ENCODE measurements around the gene RPL22L1. TPM values are rescaled to one million over a fixed set of nuclear protein-coding genes. Genes with fewer than 3 reads are reported as not detected.
A peak's percentile ranks its signal among the peaks of the same experiment; 100 is the strongest.

The RPL22L1 gene
- polyA plus RNA-seq, 2 of the 4 experiments (the other 2 are of a cell fraction): 258 to 309 TPM

- ChIA-PET CTCF (interaction anchor here (0.8 kb wide), 1 partner anchor 58 kb away, joined by 4 read pairs; no protein-coding TSS in a partner anchor), POLR2A (interaction anchor here (1.2 to 1.5 kb wide), 3 partner anchors 40 to 186 kb away, joined by 3 to 24 read pairs (median 3); partner anchors contain the start of gene EIF5A2)
- no peak for DNase-seq (ENCODE audit: low read depth in 1 of 2, low spot score in 1 of 2)
- Histone ChIP-seq H3K4me1 (peaks cover 19% of the 10 kb centered on the region; the same call in 2 of the 3 replicates), H3K27ac (peak overlapping the region; percentile 90 to 97), H3K4me2 (peak overlapping the region; percentile 82), H3K9me3 (no peaks in the 10 kb centered on the region), H3K4me3 (peak overlapping the region; percentile 68)
- no peak for ATAC-seq
- WGBS (ENCODE audit: missing lambda C conversion rate): 3% methylated on average over 2 of the region's 2 CpGs
- no peak for FAIRE-seq
- TF ChIP-seq ATOH8 (CRISPR knock-in tag; IDR thresholded peaks at IDR 0.05; ENCODE audit: low read depth): no peak
- no peak for TF ChIP-seq PHF8 (IDR thresholded peaks at IDR 0.05; ENCODE audit: borderline replicate concordance, low read depth)
- no peak for TF ChIP-seq EHF (CRISPR knock-in tag; IDR thresholded peaks at IDR 0.05)
- TF ChIP-seq USF2 (IDR thresholded peaks at IDR 0.05): no peak
- peak; percentile 86 for TF ChIP-seq HOXA7 (CRISPR knock-in tag; IDR thresholded peaks at IDR 0.05)
- no peak for TF ChIP-seq ZSCAN20 (CRISPR knock-in tag; IDR thresholded peaks at IDR 0.05)
- 0 out of 2 replicates have a peak, but pooled peaks have one; percentile 54 for TF ChIP-seq HMGXB4 (CRISPR knock-in tag; IDR thresholded peaks at IDR 0.05; ENCODE audit: borderline replicate concordance)
- no peak for TF ChIP-seq CBX2 (IDR thresholded peaks at IDR 0.05; ENCODE audit: borderline replicate concordance, low read depth)
- TF ChIP-seq FOSB (CRISPR knock-in tag; IDR thresholded peaks at IDR 0.05): peak; percentile 16
- TF ChIP-seq TFCP2L1 (CRISPR knock-in tag; IDR thresholded peaks at IDR 0.05): 0 out of 2 replicates have a peak, but pooled peaks have one; percentile 27
- peak; percentile 38; the same call in 1 of the 2 replicates for TF ChIP-seq RARB (CRISPR knock-in tag; IDR thresholded peaks at IDR 0.05)
- TF ChIP-seq PBX3 (IDR thresholded peaks at IDR 0.05): no peak
- no peak for TF ChIP-seq CEBPB (IDR thresholded peaks at IDR 0.05)
- no peak for TF ChIP-seq REST (IDR thresholded peaks at IDR 0.05)
- no peak for TF ChIP-seq BCL3 (IDR thresholded peaks at IDR 0.05)
- TF ChIP-seq NPAS2 (CRISPR knock-in tag; IDR thresholded peaks at IDR 0.05; ENCODE audit: borderline replicate concordance): no peak
Observed at GRCh38 chr3:170869239-170869590, 780 bp downstream of the RPL22L1 start.

Measured in A549 (cell line).